Activated CD8-positive, alpha-beta memory T cell treated with anti-CD3 and anti-CD28 coated beads, Interleukin-2, amount 10 ng/mL, durations not matched to agents 7 days and 5 days (primary cell): ENCODE measurements around the gene MXD1. TPM values are rescaled to one million over a fixed set of nuclear protein-coding genes. Genes with fewer than 3 reads are reported as not detected.
A peak's percentile ranks its signal among the peaks of the same experiment; 100 is the strongest.

Experiments
- ATAC-seq: fragments of 150-1000 bp; cut with Tn5 transposase; one replicate; pipeline ENCODE4 v1.10.0; 2021; ENCODE audit warnings: moderate library complexity
- CTCF ChIA-PET: fragments of 350-600 bp; sonication (Branson Sonifier 250); formaldehyde crosslinking; loops from one replicate; lab custom pipeline; 2021; ENCODE audit warnings: antibody characterized with exemption; lab: Charles Lee
- DNase-seq: peaks from one replicate; pipeline ENCODE4 v3.0.0-alpha.2; 2020
- H3K27ac Mint-ChIP-seq: one replicate; pipeline ENCODE4 v1.8.0; 2021; ENCODE audit warnings: mild to moderate bottlenecking, mixed read lengths
- H3K27me3 Mint-ChIP-seq: one replicate; pipeline ENCODE4 v1.8.0; 2021; ENCODE audit warnings: mixed read lengths
- H3K36me3 Mint-ChIP-seq: one replicate; pipeline ENCODE4 v1.8.0; 2021; ENCODE audit warnings: mild to moderate bottlenecking, mixed read lengths
- H3K4me1 Mint-ChIP-seq: one replicate; pipeline ENCODE4 v1.8.0; 2021; ENCODE audit warnings: mixed read lengths
- H3K4me3 Mint-ChIP-seq: one replicate; pipeline ENCODE4 v1.8.0; 2021; ENCODE audit warnings: mild to moderate bottlenecking, moderate library complexity, mixed read lengths
- H3K9me3 Mint-ChIP-seq: one replicate; pipeline ENCODE4 v1.8.0; 2022; ENCODE audit warnings: low read depth, mixed read lengths
- total RNA-seq, 2 experiments: library from RNA; stranded (reverse); gene quantifications; one replicate each; pipeline ENCODE4 v1.2.3, GENCODE V29; 2021

MXD1 gene
- total RNA-seq, 2 experiments from 2014 or later, result 19.3 to 22.3 TPM

- Mint-ChIP-seq H3K27me3 (no peaks in the 10 kb centered on the region), H3K27ac (no peak overlapping the region), H3K9me3 (no peaks in the 10 kb centered on the region), H3K4me1 (peaks cover 2% of the 10 kb centered on the region), H3K4me3 (no peak overlapping the region), H3K36me3 (no peaks in the 10 kb centered on the region)
- DNase-seq (no peak), ATAC-seq (no peak)
- CTCF ChIA-PET, result no interaction called here
These were observed 68.6 kb downstream of the MXD1 start for GRCh38 chr2:69983392-69983966.

- DNase-seq (no peak), ATAC-seq (no peak)
- CTCF ChIA-PET, result no interaction called here
- H3K4me3 Mint-ChIP-seq, result no peak overlapping the region
- no peaks in the 10 kb centered on the region for H3K9me3 Mint-ChIP-seq
- H3K4me1 Mint-ChIP-seq, result peaks cover 5% of the 10 kb centered on the region
- H3K27ac Mint-ChIP-seq, result no peak overlapping the region
- H3K36me3 Mint-ChIP-seq, result no peaks in the 10 kb centered on the region
- no peaks in the 10 kb centered on the region for H3K27me3 Mint-ChIP-seq
These were observed 70.3 kb downstream of the MXD1 start for GRCh38 chr2:69985216-69985615.

DNA sequence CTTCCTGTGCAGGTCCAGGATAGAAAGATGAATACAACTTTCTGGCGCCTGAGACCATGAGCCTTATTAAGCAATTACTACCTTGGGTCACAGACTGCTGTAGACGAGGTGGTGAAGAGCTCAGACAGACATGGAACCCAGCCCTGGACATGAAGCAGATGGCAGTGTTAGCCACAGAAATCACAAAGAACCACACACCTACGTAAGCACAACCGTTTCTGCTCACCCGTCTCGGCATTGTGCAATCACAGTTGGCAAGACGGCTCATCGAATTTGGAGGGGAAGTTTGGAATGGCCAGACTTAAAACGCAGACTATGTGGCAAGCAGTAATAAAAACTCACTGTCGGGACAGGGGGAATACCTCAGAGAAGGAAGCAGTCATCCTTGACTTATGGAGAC, 70.8 kb downstream of the MXD1 start:
- no peaks in the 10 kb centered on the region for H3K9me3 Mint-ChIP-seq
- H3K36me3 Mint-ChIP-seq, result no peaks in the 10 kb centered on the region
- no peak for ATAC-seq
- CTCF ChIA-PET, result no interaction called here
- no peaks in the 10 kb centered on the region for H3K27me3 Mint-ChIP-seq
- peaks cover 5% of the 10 kb centered on the region for H3K4me1 Mint-ChIP-seq
- no peak overlapping the region for H3K4me3 Mint-ChIP-seq
- no peak overlapping the region for H3K27ac Mint-ChIP-seq
- DNase-seq, result no peak

GRCh38 chr2:69986691-69987090, 71.8 kb downstream of the MXD1 start:
- H3K9me3 Mint-ChIP-seq, result no peaks in the 10 kb centered on the region
- H3K27me3 Mint-ChIP-seq, result no peaks in the 10 kb centered on the region
- no peaks in the 10 kb centered on the region for H3K36me3 Mint-ChIP-seq
- peaks cover 5% of the 10 kb centered on the region for H3K4me1 Mint-ChIP-seq
- DNase-seq (no peak), ATAC-seq (no peak)
- H3K4me3 Mint-ChIP-seq, result no peak overlapping the region
- H3K27ac Mint-ChIP-seq, result peak overlapping the region; percentile 14
- CTCF ChIA-PET, result no interaction called here

DNA sequence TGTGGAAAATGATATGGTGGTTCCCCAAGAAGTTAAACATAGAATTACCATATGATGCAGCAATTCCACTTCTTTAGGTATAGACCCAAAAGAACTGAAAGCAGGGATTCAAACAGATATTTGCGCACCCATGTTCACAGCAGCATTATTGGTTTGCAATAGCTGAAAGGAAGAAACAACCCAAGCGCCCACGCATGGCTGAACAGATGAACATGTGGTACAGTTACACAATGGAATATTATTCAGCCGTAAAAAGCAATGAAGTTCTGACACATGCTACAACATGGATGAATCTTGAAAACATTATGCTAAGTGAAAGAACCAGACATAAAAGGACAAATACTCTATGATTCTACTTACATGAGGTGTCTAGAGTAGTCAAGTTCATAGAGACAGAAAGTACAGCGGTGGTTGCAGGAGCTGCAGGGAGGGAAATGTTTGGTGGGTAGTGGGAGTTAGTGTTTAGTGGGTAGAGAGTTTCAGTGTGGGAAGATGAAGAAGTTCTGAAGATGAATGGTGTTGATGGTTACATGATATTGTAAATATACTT, 73.3 kb downstream of the MXD1 start:
- DNase-seq (no peak), ATAC-seq (no peak)
- CTCF ChIA-PET, result interaction anchor here (0.5 to 1.0 kb wide), 2 partner anchors 65 to 82 kb away, joined by 3 to 4 read pairs; no protein-coding TSS in a partner anchor
- Mint-ChIP-seq H3K4me3 (no peak overlapping the region), H3K4me1 (peaks cover 5% of the 10 kb centered on the region), H3K27ac (no peak overlapping the region), H3K27me3 (no peaks in the 10 kb centered on the region), H3K36me3 (no peaks in the 10 kb centered on the region), H3K9me3 (no peaks in the 10 kb centered on the region)

- no peak for DNase-seq
- Mint-ChIP-seq H3K9me3 (no peaks in the 10 kb centered on the region), H3K27me3 (no peaks in the 10 kb centered on the region), H3K4me3 (no peak overlapping the region), H3K36me3 (no peaks in the 10 kb centered on the region), H3K4me1 (peaks cover 5% of the 10 kb centered on the region), H3K27ac (no peak overlapping the region)
- ATAC-seq, result no peak
- CTCF ChIA-PET, result no interaction called here
These were observed 74.1 kb downstream of the MXD1 start for GRCh38 chr2:69989009-69989408.

DNA sequence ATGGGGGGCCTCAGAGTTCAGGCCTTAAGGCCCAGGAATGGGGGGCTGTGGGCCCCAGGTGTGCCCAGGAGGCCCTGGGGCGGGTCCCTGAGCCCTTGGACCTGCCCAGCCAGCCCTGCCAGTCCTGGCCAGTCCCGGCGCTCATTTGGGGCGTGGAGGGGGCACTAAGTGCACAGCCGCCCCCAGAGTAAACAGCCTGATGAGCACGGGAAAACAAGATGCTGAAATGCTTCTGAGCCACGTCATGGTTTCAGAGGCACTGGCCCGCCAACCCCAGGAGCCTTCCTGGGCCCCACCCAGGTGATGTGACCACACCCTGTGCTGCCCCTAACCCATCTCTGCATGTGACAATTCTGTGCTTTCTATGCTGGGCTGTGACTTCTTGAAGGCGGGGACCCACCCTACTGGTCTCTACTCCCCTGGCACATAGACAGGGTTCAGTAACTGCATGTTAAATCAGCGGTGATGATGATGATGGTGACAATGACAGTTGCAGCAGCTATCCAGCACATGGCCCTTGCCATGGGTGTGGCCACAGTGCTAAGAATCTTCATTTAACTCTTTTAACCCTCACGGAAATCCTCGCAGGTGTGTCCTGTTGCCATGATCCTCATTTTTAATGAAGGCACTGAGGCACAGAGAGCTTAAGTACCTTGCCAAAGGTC, 74.7 kb downstream of the MXD1 start:
- CTCF ChIA-PET, result no interaction called here
- H3K36me3 Mint-ChIP-seq, result no peaks in the 10 kb centered on the region
- no peak overlapping the region for H3K4me3 Mint-ChIP-seq
- H3K9me3 Mint-ChIP-seq, result no peaks in the 10 kb centered on the region
- no peak overlapping the region for H3K27ac Mint-ChIP-seq
- DNase-seq (no peak), ATAC-seq (no peak)
- H3K27me3 Mint-ChIP-seq, result no peaks in the 10 kb centered on the region
- H3K4me1 Mint-ChIP-seq, result peaks cover 5% of the 10 kb centered on the region

Other genes with a start within 250 kb of the MXD1 start
- 10 to 100 TPM; 56.1 to 66.6 TPM for gene ANXA4, start 173.0 kb upstream of the MXD1 start, total RNA-seq
- gene GMCL1, start 85.4 kb upstream of the MXD1 start, total RNA-seq, result 10 to 100 TPM; 26.5 to 32.6 TPM
- 10 to 100 TPM; 54.6 to 60.0 TPM for gene SNRNP27, start 21.2 kb upstream of the MXD1 start, total RNA-seq
- gene ASPRV1, start 46.5 kb downstream of the MXD1 start, total RNA-seq, result 1 to 10 TPM; 1.3 to 1.8 TPM
- 100 to 1,000 TPM; 429 to 464 TPM for gene PCBP1, start 172.4 kb downstream of the MXD1 start, total RNA-seq